Neural progenitor cell (in vitro differentiated cells): ENCODE measurements around the gene CXCL12.

ENCODE experiments used
- EZH2 ChIP-seq: fragments of 200-600 bp; sonication (generic); IDR thresholded peaks from 2 replicates; pipeline ENCODE4 v1.6.1; 2017; ENCODE audit warnings: antibody characterized with exemption, mild to moderate bottlenecking, moderate library complexity
- TF ChIP-seq, protein P1 (sequence below): fragments of 200-600 bp; sonication (generic); IDR thresholded peaks from 2 replicates; pipeline ENCODE4 v1.5.1; 2017; ENCODE audit warnings: antibody characterized with exemption, mild to moderate bottlenecking

- TF ChIP-seq, protein P1, sequence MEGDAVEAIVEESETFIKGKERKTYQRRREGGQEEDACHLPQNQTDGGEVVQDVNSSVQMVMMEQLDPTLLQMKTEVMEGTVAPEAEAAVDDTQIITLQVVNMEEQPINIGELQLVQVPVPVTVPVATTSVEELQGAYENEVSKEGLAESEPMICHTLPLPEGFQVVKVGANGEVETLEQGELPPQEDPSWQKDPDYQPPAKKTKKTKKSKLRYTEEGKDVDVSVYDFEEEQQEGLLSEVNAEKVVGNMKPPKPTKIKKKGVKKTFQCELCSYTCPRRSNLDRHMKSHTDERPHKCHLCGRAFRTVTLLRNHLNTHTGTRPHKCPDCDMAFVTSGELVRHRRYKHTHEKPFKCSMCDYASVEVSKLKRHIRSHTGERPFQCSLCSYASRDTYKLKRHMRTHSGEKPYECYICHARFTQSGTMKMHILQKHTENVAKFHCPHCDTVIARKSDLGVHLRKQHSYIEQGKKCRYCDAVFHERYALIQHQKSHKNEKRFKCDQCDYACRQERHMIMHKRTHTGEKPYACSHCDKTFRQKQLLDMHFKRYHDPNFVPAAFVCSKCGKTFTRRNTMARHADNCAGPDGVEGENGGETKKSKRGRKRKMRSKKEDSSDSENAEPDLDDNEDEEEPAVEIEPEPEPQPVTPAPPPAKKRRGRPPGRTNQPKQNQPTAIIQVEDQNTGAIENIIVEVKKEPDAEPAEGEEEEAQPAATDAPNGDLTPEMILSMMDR, result no peak
- TF ChIP-seq EZH2, result no peak
Measured at GRCh38 chr10:44370731-44371248, 14.1 kb downstream of the CXCL12 start.
